ENCODE measurements around the gene SPOCK3. TPM values are rescaled to one million over a fixed set of nuclear protein-coding genes. Genes with fewer than 3 reads are reported as not detected.

The SPOCK3 gene
- total RNA-seq, 2 experiments from 2014 or later = not detected

GRCh38 chr4:167088115-167088514 lies 146.2 kb downstream of the SPOCK3 start:
- CTCF ChIA-PET = no interaction called here
- POLR2A ChIA-PET = no interaction called here
- intact Hi-C loops (cut with micrococcal nuclease) = no loop called here
- Mint-ChIP-seq H3K4me3 (no peak overlapping the region), H3K9me3 (peaks cover 4% of the 10 kb centered on the region), H3K27me3 (no peaks in the 10 kb centered on the region), H3K36me3 (no peaks in the 10 kb centered on the region), H3K27ac (no peak overlapping the region), H3K4me1 (ENCODE audit: low read depth) (no peaks in the 10 kb centered on the region)
- no peak for DNase-seq

GRCh38 chr4:167084321-167084720 lies 150.0 kb downstream of the SPOCK3 start:
- no peak overlapping the region for H3K4me3 Mint-ChIP-seq
- H3K9me3 Mint-ChIP-seq = peaks cover 2% of the 10 kb centered on the region
- POLR2A ChIA-PET = no interaction called here
- H3K27me3 Mint-ChIP-seq = no peaks in the 10 kb centered on the region
- DNase-seq = no peak
- intact Hi-C loops (cut with micrococcal nuclease) = no loop called here
- no peaks in the 10 kb centered on the region for H3K4me1 Mint-ChIP-seq (ENCODE audit: low read depth)
- CTCF ChIA-PET = no interaction called here
- no peaks in the 10 kb centered on the region for H3K36me3 Mint-ChIP-seq
- H3K27ac Mint-ChIP-seq = no peak overlapping the region

GRCh38 chr4:167079762-167080161 lies 154.5 kb downstream of the SPOCK3 start:
- Mint-ChIP-seq H3K4me3 (no peak overlapping the region), H3K27ac (no peak overlapping the region), H3K9me3 (no peaks in the 10 kb centered on the region), H3K4me1 (ENCODE audit: low read depth) (no peaks in the 10 kb centered on the region), H3K36me3 (no peaks in the 10 kb centered on the region), H3K27me3 (no peaks in the 10 kb centered on the region)
- no peak for DNase-seq
- intact Hi-C loops (cut with micrococcal nuclease) = no loop called here
- CTCF ChIA-PET = no interaction called here
- POLR2A ChIA-PET = no interaction called here

- ChIA-PET CTCF (interaction anchor here (1.2 kb wide), 1 partner anchor 30 kb away, joined by 3 read pairs; no protein-coding TSS in a partner anchor), POLR2A (no interaction called here)
- H3K4me1 Mint-ChIP-seq (ENCODE audit: low read depth) = no peaks in the 10 kb centered on the region
- no peaks in the 10 kb centered on the region for H3K36me3 Mint-ChIP-seq
- peaks cover 6% of the 10 kb centered on the region for H3K9me3 Mint-ChIP-seq
- H3K27me3 Mint-ChIP-seq = no peaks in the 10 kb centered on the region
- no peak overlapping the region for H3K27ac Mint-ChIP-seq
- no peak overlapping the region for H3K4me3 Mint-ChIP-seq
- DNase-seq = no peak
- intact Hi-C loops (cut with micrococcal nuclease) = no loop called here
Measured at GRCh38 chr4:167052631-167053091, 181.6 kb downstream of the SPOCK3 start.

GRCh38 chr4:167049257-167049656 lies 185.0 kb downstream of the SPOCK3 start:
- POLR2A ChIA-PET = no interaction called here
- Mint-ChIP-seq H3K4me1 (ENCODE audit: low read depth) (no peaks in the 10 kb centered on the region), H3K36me3 (no peaks in the 10 kb centered on the region), H3K4me3 (no peak overlapping the region), H3K27me3 (no peaks in the 10 kb centered on the region), H3K9me3 (peaks cover 6% of the 10 kb centered on the region), H3K27ac (no peak overlapping the region)
- CTCF ChIA-PET = no interaction called here
- DNase-seq = no peak
- intact Hi-C loops (cut with micrococcal nuclease) = no loop called here

- CTCF ChIA-PET = no interaction called here
Measured at GRCh38 chr4:167041524-167041923, 192.8 kb downstream of the SPOCK3 start.

GRCh38 chr4:167035390-167035789 lies 198.9 kb downstream of the SPOCK3 start:
- H3K27ac Mint-ChIP-seq = no peak overlapping the region
- intact Hi-C loops (cut with micrococcal nuclease) = no loop called here
- POLR2A ChIA-PET = no interaction called here
- CTCF ChIA-PET = no interaction called here
- DNase-seq = no peak
- H3K4me1 Mint-ChIP-seq (ENCODE audit: low read depth) = no peaks in the 10 kb centered on the region
- H3K36me3 Mint-ChIP-seq = no peaks in the 10 kb centered on the region
- H3K27me3 Mint-ChIP-seq = no peaks in the 10 kb centered on the region
- no peaks in the 10 kb centered on the region for H3K9me3 Mint-ChIP-seq
- H3K4me3 Mint-ChIP-seq = no peak overlapping the region

More at GRCh38 chr4:167041524-167041923, 192.8 kb downstream of the SPOCK3 start:
- no peak for DNase-seq
- Mint-ChIP-seq H3K4me3 (no peak overlapping the region), H3K27me3 (no peaks in the 10 kb centered on the region), H3K4me1 (ENCODE audit: low read depth) (no peaks in the 10 kb centered on the region), H3K27ac (no peak overlapping the region), H3K36me3 (no peaks in the 10 kb centered on the region), H3K9me3 (peaks cover 2% of the 10 kb centered on the region)
- intact Hi-C loops (cut with micrococcal nuclease) = no loop called here
- POLR2A ChIA-PET = no interaction called here

- Mint-ChIP-seq H3K4me1 (ENCODE audit: low read depth) (no peaks in the 10 kb centered on the region), H3K27me3 (no peaks in the 10 kb centered on the region), H3K9me3 (no peaks in the 10 kb centered on the region), H3K27ac (no peak overlapping the region), H3K36me3 (no peaks in the 10 kb centered on the region), H3K4me3 (no peak overlapping the region)
- intact Hi-C loops (cut with micrococcal nuclease) = no loop called here
- CTCF ChIA-PET = no interaction called here
- POLR2A ChIA-PET = no interaction called here
- no peak for DNase-seq
Measured at GRCh38 chr4:167034983-167035382, 199.3 kb downstream of the SPOCK3 start.

GRCh38 chr4:167032871-167033270 lies 201.4 kb downstream of the SPOCK3 start:
- no peaks in the 10 kb centered on the region for H3K36me3 Mint-ChIP-seq
- H3K27me3 Mint-ChIP-seq = no peaks in the 10 kb centered on the region
- H3K9me3 Mint-ChIP-seq = no peaks in the 10 kb centered on the region
- DNase-seq = no peak
- H3K4me3 Mint-ChIP-seq = no peak overlapping the region
- intact Hi-C loops (cut with micrococcal nuclease) = no loop called here
- ChIA-PET POLR2A (no interaction called here), CTCF (no interaction called here)
- H3K4me1 Mint-ChIP-seq (ENCODE audit: low read depth) = no peaks in the 10 kb centered on the region
- H3K27ac Mint-ChIP-seq = no peak overlapping the region

- intact Hi-C loops (cut with micrococcal nuclease) = no loop called here
Measured at GRCh38 chr4:167031534-167032156, 202.6 kb downstream of the SPOCK3 start.

GRCh38 chr4:167028976-167029375 lies 205.3 kb downstream of the SPOCK3 start:
- no peaks in the 10 kb centered on the region for H3K27me3 Mint-ChIP-seq
- intact Hi-C loops (cut with micrococcal nuclease) = no loop called here
- POLR2A ChIA-PET = no interaction called here
- H3K4me3 Mint-ChIP-seq = no peak overlapping the region
- no peaks in the 10 kb centered on the region for H3K4me1 Mint-ChIP-seq (ENCODE audit: low read depth)
- H3K36me3 Mint-ChIP-seq = no peaks in the 10 kb centered on the region
- no peaks in the 10 kb centered on the region for H3K9me3 Mint-ChIP-seq
- no peak for DNase-seq
- no peak overlapping the region for H3K27ac Mint-ChIP-seq
- CTCF ChIA-PET = no interaction called here

More at GRCh38 chr4:167031534-167032156, 202.6 kb downstream of the SPOCK3 start:
- ChIA-PET CTCF (interaction anchor here (1.0 kb wide), 1 partner anchor 1123 kb away, joined by 3 read pairs; no protein-coding TSS in a partner anchor), POLR2A (no interaction called here)
- H3K9me3 Mint-ChIP-seq = no peaks in the 10 kb centered on the region
- no peak overlapping the region for H3K27ac Mint-ChIP-seq
- H3K36me3 Mint-ChIP-seq = no peaks in the 10 kb centered on the region
- no peaks in the 10 kb centered on the region for H3K4me1 Mint-ChIP-seq (ENCODE audit: low read depth)
- no peak for DNase-seq
- H3K27me3 Mint-ChIP-seq = no peaks in the 10 kb centered on the region
- no peak overlapping the region for H3K4me3 Mint-ChIP-seq

GRCh38 chr4:167025670-167026069 lies 208.6 kb downstream of the SPOCK3 start:
- H3K27me3 Mint-ChIP-seq = no peaks in the 10 kb centered on the region
- intact Hi-C loops (cut with micrococcal nuclease) = no loop called here
- no peak for DNase-seq
- CTCF ChIA-PET = interaction anchor here (0.7 kb wide), 1 partner anchor 9 kb away, joined by 3 read pairs; no protein-coding TSS in a partner anchor
- no peak overlapping the region for H3K27ac Mint-ChIP-seq
- POLR2A ChIA-PET = no interaction called here
- no peaks in the 10 kb centered on the region for H3K36me3 Mint-ChIP-seq
- H3K4me3 Mint-ChIP-seq = no peak overlapping the region
- H3K4me1 Mint-ChIP-seq (ENCODE audit: low read depth) = no peaks in the 10 kb centered on the region
- H3K9me3 Mint-ChIP-seq = no peaks in the 10 kb centered on the region

GRCh38 chr4:167023364-167023925 lies 210.8 kb downstream of the SPOCK3 start:
- H3K4me1 Mint-ChIP-seq (ENCODE audit: low read depth) = no peaks in the 10 kb centered on the region
- H3K4me3 Mint-ChIP-seq = no peak overlapping the region
- H3K27ac Mint-ChIP-seq = no peak overlapping the region
- H3K36me3 Mint-ChIP-seq = no peaks in the 10 kb centered on the region
- DNase-seq = no peak
- no peaks in the 10 kb centered on the region for H3K9me3 Mint-ChIP-seq
- intact Hi-C loops (cut with micrococcal nuclease) = loop anchor here (5.0 kb wide), 1 partner anchor 856 kb away; no protein-coding TSS in a partner anchor
- ChIA-PET CTCF (interaction anchor here (1.3 to 1.9 kb wide), 3 partner anchors 16 to 1130 kb away, joined by 3 to 9 read pairs (median 5); no protein-coding TSS in a partner anchor), POLR2A (no interaction called here)
- H3K27me3 Mint-ChIP-seq = no peaks in the 10 kb centered on the region
